ENCODE results near the gene PYGB.

DNA sequence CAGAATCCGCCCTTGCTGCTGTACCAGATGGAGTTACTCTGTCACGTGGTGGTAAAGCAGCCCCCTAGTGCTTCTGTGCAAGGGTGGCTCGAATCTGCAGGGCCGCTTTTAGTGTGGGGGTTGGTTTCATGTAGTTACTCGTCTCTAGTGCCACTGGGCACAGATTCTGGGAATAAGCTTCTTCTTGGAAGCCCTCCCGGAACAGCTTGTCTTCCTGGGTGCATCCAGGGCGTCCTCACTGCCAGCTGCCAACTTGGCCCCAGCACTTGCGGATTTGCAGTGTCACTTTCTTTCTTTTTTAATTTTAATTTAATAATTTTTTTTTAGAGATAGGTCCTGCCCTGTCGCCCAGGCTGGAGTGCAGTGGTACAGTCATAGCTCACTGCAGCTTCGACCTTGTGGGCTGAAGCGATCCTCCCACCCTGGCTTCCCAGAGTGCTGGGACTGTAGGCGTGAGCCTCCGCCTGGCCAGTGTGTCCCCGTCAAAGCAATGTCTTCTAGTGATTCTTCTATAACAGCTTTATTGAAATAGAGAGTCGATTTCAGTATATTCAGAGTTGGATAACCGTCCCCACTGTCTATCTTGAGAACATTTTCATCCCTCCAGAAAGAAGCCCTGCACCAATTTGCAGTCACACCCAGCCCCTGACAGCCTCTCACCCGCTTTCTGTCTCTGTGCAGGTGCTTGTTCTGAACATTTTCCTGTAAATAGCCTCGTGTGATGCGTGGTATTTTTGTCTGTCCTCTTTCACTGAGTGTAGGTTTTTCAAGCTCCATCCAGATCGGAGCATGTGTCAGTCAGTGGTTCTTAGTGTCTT lies 25.9 kb downstream of the PYGB start:
- TF ChIP-seq, protein P1, sequence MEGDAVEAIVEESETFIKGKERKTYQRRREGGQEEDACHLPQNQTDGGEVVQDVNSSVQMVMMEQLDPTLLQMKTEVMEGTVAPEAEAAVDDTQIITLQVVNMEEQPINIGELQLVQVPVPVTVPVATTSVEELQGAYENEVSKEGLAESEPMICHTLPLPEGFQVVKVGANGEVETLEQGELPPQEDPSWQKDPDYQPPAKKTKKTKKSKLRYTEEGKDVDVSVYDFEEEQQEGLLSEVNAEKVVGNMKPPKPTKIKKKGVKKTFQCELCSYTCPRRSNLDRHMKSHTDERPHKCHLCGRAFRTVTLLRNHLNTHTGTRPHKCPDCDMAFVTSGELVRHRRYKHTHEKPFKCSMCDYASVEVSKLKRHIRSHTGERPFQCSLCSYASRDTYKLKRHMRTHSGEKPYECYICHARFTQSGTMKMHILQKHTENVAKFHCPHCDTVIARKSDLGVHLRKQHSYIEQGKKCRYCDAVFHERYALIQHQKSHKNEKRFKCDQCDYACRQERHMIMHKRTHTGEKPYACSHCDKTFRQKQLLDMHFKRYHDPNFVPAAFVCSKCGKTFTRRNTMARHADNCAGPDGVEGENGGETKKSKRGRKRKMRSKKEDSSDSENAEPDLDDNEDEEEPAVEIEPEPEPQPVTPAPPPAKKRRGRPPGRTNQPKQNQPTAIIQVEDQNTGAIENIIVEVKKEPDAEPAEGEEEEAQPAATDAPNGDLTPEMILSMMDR (IDR thresholded peaks at IDR 0.05): no peak
- no peak for TF ChIP-seq POLR2A (IDR thresholded peaks at IDR 0.05)
- TF ChIP-seq POLR2AphosphoS5 (IDR thresholded peaks at IDR 0.05): no peak
